GM18868 (cell line): ENCODE data around the gene CCNY.
A peak's percentile ranks its signal among the peaks of the same experiment; 100 is the strongest.

ENCODE experiments used
- ATAC-seq: cut with Tn5 transposase; IDR thresholded peaks from one replicate; pipeline ENCODE4 v1.9.1; 2021; ENCODE audit warnings: mild to moderate bottlenecking, moderate library complexity; ENCODE audit not compliant: unreplicated experiment

CCNY gene

DNA sequence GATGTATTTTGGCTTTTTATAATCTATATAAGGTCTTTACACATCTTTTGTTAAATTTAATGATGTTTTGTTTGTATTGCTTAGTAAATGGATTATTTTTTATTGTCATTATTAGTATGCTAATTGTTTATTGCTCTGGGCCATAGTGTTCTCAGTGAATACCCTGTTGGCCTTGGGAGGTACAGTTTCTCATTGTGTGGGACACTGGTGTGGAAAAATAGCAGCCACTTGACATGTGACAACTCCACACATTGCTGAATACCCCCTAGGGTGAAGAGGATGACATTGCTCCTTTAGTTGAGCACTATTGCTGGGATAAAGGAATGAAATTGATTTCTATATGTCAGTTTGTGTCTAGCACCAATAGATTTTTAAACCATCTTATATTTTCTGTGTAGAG is 130.9 kb downstream of the CCNY start:
- no peak for ATAC-seq

DNA sequence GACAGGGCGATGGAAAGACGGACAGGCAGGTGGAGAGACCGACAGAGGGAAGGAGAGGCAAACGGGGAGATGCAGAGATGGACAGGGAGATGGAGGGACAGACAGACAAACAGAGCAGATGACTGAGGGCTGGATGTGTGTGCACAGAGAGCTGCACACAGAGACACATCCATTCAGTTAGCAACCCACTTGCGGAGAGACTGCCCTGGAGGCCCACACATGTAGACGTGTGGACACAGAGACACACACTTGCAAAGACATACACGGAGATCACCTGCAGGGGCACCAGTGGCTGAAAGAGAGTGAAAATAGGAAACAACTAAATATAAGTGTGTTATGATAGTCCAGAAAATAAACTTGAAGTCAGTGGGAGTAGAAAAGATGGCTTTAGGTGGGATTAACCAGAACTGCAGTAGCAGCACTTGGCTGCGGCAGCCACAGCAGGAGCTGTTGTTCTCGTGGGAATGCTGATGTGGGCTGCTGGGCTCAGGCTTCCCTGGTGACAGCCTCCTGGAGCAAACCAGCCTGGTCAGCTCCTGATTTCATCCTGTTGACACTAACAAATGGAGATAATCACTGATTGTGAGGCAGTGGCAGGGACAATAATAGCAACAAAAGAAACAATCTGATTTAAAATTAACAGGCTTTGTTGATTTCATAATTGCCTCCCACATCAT is 134.1 kb downstream of the CCNY start:
- no peak for ATAC-seq

GRCh38 chr10:35470925-35471315 is 134.6 kb downstream of the CCNY start:
- no peak for ATAC-seq

- no peak for ATAC-seq
Observed at GRCh38 chr10:35471435-35471834, 135.1 kb downstream of the CCNY start.

GRCh38 chr10:35480142-35480541 is 143.8 kb downstream of the CCNY start:
- ATAC-seq = no peak

- no peak for ATAC-seq
Observed at GRCh38 chr10:35481413-35481812, 145.1 kb downstream of the CCNY start.

GRCh38 chr10:35486297-35486990 is 150.1 kb downstream of the CCNY start:
- no peak for ATAC-seq

DNA sequence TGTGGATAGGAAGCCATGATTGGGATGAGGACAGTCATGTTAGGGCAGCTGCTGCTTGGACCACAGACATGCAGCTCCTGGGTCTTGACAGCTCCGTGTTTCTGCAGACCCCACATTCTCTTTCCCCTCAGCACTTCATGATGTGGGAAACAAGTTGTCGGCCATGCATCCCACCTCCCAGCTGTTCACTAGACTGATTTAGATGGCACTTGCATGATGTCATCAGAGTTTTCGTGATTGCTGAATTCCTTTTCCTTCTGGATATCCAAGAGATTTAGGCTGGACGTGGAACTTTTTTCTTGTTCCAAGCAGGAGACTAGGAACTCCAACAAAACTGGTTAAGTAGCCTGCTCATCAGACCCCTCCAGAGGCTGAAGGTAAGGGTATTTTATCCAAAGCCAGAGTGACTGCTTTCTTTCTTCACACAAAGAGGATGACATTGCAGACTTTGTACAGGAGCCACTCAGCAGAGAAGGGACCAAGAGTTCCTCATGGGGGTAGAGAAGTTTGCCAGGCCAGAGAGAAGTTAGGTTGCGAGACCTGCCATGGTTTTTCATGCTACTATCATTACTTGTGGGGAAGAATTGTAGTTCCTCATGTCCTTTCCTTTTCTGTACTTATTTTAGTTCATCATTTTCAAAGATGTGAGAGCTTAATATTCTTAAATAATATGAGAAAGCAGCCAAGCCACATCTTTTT is 151.2 kb downstream of the CCNY start:
- ATAC-seq = no peak

DNA sequence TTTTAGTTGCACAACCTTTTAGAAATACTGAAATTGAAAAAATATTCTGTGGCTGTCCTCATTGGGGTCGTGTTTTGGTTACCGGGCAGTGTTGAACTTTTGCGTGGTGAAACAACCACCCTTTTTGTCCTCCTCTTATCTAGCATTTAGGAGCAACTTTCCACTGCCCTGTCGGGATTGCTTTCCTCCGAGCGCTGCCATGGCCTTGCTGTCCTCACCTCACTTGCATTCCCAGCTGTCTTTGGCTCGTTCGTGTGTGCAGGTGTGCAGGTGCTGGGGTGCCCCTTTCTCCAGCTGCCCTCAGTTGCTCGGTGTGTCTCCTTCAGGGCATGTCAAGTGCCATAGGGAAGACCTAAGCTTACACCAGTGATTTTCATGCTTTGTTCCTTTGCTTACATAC is 151.9 kb downstream of the CCNY start:
- no peak for ATAC-seq

GRCh38 chr10:35492386-35493195 is 156.3 kb downstream of the CCNY start:
- ATAC-seq = no peak

- no peak for ATAC-seq
Observed at GRCh38 chr10:35493196-35494118, 157.1 kb downstream of the CCNY start.

GRCh38 chr10:35495521-35496119 is 159.3 kb downstream of the CCNY start:
- ATAC-seq = peak; percentile 42

- ATAC-seq = no peak
Observed at GRCh38 chr10:35497909-35498308, 161.6 kb downstream of the CCNY start.

DNA sequence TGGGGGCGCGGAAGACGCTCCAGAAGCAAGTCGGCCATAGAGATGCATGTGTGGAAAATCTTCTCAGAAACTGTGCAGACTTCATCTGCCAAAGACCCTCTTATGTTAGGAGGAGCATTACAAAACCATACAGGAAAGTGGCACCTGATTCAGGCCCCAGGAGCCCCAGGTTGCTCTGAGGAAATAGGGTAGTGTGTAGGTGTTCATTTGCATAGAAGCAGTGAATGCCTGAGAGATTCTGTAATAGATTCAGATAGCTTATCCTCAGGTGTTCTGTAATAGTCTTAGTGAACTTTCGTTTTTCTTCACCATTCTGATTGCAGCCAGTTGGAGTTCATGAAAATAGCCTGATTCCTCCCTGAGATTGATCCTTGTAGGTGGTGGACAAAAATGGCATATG is 162.4 kb downstream of the CCNY start:
- ATAC-seq = peak; percentile 83

- ATAC-seq = no peak
Observed at GRCh38 chr10:35501923-35502322, 165.6 kb downstream of the CCNY start.

DNA sequence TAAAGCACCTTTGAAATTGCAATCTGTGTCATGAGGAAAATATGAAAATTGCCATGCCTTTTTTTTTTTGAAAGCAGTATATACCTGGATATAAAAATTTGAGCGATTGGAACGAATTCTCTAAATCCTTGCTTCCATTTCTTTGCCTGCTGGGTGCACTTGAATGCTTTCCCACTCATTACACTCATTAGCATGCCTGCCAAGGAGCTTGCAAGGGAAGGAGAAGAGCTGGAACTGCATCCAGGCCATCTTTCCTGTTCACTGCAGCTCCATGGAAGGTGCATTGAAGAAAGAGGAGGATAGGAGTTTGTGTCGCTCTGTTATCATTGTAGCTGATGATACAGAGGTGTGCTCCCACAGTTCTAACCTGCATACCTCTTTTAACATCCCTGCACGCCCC is 166.4 kb downstream of the CCNY start:
- no peak for ATAC-seq

- no peak for ATAC-seq
Observed at GRCh38 chr10:35503578-35503977, 167.3 kb downstream of the CCNY start.

DNA sequence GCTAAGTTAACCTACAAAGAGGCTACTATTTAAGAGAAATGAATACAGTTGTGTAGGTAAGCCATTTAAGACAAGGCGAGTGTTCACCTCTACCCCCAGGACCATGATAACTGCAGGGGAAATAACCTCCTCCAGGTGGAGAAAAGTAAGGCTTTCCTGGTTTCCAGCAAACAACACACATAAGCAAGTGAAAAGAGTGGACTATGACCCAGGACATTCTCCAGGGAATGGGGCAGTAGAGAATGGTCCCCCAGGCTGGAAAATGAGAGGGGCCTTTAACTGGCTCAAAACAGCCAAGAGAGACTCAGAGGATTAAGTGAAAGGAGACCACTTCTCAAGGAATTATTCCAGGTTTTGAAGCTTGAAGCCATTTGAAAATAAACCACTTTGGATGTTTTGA is 167.8 kb downstream of the CCNY start:
- ATAC-seq = no peak

DNA sequence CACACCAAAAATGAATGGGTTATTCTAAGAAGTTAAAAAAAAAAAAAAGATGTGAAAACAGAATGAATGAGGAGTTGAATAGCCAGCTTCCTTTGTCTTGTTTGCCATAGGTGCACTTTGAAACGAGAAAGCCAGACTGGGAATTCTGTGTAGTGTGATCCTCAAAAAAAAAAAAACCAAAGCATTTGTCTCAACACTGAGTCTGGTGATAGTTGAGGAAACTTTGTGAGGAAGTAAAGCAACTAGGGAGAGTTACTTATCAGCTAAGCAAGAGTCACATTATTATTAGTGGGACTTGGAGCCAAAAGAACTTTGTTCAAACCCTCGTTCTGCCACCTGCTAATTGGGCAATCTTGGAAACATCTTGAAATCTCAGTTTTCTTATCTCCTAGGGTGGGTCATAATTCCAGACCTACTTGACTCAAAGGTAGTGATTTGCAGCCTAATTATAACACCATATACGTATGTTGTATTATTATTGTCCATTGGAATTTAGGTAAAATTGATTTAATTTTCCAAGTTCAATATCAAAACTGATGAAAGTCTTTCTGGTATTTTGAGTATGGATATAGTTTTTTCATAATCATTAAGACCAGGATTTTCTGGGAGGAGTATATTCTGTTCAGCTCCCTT is 169.0 kb downstream of the CCNY start:
- no peak for ATAC-seq
